NCI-H446 (cell line): ENCODE data around the gene CLK4.

Source experiments
- DNase-seq, 2 experiments: peaks; one replicate each; lab custom pipeline; 2025; lab: John Stamatoyannopoulos, UW

CLK4 gene

DNA sequence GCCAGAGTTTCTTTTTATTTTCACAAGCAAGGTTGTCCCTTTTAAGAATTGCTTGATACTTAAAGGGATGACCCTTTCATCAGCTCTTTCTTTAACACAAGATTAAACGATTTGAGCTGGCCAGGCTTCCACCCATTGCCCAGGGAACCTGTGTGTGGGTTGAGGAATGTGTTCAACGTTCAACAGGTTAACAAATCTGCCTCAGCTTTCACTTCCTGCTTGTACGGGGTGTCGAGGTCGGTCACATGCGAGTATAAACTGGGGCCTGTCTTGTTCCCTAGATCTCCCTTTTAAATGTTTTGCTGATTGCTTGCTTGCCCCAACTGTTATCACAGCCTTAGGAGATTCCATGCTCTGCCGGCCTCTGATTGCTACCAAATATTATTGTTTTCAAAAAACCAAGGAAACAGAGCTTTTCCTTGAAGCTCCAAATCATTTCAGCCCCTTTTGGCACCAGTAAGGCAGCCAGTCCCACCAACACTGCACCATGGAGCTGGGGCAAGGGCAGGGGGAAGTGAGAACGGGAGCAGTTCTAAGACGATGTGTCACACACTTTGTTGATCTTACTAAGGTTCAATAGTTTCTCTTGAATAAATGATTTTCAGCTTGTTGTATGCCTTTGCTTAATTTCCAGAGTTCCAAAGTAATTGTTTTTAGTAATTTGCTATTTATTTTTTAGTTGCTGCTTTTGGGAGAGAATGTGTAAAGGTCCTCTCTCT is 10.7 kb upstream of the CLK4 start:
- no peak for DNase-seq

DNA sequence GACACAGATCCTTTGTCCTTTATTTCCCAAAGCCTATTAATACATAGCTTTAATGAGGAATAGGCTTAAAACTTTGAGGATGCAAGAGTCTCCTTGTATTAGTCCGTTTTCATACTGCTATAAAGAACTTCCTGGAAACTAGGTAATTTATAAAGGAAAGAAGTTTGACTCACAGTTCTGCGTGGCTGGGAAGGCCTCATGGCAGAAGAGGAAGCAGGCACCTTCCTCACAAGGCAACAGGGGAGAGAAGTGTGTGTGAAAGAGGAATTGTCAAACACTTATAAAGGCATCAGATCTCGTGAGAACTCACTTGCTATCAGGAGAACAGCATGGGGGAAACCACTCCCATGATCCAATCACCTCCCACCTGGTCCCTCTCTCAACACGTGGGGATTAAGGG is 5.4 kb upstream of the CLK4 start:
- no peak for DNase-seq

DNA sequence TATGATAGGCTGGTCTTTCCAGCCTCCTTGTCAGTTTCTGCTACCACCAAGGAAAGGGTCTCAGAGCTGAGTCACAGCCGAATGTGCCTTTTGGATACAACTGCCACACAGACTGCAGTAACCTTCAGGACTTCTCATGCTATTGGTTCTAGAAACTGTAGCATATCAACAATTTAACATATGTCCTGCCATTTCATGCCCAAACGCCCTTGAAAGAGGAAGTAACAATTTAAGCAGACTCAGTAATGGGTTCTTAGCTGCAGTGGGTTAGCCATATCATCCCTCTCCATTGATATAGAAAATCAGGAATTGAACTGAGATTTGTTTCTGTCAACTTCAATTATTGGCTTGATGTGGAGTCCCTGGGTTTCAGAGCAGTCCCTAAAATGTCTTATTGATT is 4.1 kb upstream of the CLK4 start:
- no peak for DNase-seq

DNA sequence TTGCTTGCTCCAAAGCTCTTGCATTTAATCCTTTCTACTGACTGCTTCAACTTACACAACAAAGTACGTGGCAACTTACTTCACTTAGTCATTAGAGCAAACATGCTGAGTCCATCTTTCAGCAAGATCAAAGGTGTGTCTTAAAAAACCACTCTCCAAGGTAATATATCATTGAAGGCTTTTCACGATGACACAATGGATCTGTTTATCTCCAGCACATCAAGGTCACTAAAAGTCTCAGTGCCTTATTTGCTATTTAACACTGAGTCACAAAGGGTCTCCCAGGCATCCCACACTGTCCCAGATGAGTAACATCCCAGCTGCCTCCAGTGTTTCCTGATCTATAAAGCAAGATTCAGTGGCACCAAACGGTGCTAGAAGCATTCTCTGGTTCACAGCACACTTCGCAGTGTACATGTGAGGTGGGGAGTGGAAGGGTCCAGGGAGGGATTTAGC is 3.7 kb upstream of the CLK4 start:
- no peak for DNase-seq

DNA sequence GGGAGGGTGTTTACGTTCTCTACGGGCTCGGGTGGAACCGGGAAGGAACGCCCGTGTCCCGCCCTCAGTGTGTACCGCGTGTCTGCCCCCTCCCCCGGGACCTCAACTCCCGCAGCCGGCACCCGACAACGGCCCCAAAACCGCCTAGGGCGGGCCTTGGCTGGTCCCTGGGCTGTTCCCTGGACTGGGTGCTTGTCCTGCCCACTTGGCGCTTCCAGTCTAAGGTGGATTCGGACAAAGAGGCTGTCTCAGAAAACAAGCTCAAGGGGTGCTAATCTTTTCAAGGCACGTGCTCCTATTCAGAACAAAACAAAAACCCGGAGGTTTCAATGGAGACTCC is 379 bp upstream of the CLK4 start:
- DNase-seq, result no peak

DNA sequence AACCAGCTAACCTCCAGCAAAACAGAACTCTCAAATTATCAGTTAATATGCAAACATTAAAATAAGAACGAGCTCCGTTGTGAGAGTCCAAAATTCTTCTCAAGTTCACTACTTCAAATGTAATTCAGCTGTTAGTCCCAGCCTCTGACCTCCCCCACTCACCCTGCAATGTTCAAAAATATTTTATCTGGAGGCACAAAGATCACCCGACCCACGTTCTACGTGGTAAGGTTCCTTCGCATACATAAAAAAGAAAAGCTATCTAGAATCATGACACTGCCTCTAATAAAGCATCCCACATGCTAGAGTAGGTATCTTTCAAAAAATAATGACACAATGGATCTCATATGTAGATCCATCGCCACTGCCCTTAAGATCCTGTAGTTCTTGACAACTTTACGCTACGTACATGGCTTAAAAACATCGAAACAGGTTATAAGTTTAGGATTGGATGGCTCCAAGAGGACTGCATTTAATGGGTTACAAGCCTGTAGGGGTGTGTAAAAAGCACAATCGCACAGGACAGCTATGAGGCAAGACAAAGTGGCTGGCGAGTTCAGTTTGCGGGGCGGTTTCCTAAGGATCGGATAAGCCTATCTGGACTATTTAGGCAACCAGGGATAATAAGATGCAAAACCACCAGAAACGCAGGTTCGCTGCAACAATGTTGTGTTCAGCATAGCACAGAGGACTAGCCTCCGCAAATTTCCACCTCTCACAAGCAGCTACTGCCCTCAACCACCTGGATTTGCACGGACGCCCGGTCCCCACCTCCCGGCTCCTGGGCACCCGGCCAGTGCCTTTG is 969 bp downstream of the CLK4 start:
- DNase-seq, result no peak

DNA sequence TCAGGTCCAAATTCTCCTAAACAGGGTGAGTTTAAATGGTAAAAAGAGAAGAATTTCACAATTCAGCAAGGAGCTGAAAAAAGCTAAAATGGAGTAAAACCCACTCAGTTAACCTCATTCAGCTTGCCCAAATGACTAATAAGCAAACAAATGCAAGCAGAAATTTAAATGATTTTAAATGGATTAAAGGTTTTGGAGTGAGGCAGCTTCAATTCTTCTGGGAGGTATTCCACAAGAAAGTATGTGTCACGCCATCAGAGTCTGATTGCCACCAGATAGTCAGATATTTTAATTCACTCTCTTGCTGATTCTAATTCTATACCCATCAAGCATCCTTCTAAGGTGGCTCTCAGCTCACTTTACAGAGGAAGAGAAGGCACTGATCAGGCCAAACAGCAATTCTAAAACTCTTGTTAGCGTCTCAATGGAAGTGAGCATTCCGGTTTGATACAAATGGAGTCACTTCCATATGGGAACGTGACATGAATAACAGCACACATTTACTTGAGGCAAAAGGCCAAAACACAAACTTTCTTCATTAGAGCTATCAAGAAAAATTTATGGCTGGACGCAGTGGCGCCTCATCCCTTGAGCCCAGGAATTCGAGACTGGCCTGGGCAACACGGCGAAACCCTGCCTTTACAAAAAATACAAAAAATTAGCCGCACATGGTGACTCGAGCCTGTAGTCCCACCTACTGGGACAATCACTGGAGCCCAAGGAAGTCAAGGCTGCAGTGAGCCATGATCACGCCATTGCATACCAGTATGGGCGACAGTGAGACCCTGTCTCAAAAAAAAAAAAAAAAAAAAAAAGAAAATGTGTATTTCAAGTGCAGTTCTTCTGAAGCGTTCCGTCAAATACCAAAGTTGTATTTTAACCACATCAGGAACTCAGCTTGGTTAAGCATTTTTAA is 2.0 kb downstream of the CLK4 start:
- no peak for DNase-seq

DNA sequence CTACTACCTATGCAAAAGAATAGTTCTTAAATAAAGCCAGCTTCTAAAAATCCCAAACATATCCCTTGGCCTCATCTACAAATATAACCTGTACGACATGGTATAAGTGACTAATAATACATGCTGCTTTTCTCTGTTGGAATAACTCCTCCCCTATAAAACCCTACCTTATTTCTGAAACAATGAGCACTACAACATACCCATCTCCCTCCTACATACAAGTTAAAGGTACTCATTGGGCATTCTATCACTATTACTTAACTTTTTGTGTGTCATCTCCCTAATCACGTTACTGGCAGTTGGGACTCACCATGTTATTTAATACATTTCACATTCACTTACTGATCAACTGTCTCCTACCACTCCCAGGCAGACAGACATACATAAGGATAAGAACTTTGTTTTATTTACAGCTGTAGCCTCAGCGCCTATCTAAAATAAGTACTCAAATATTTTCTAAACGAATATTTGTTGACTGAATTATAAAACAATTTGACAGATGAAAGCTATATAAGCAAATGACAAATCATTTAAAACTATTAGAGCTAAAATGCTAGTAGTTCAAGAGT is 4.1 kb downstream of the CLK4 start:
- DNase-seq, result no peak

DNA sequence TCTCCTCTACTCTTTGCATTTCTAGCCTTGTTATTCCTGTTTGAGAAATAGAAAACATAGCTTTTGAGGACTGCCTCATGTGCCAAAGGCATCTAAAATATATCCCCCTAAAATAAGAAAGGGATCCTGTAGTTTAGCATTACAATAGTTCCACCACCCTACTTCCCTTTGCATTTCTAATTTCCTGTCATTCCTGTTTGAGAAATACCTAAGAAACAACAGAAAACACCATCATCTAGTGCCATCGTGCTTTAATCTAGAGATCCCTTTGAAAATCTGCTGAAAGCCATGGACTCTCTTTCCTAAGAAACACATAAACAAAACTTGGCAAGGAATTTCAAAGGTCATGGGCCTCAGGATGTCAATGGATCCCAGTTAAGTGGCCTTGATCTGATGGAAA is 7.5 kb downstream of the CLK4 start:
- no peak for DNase-seq

DNA sequence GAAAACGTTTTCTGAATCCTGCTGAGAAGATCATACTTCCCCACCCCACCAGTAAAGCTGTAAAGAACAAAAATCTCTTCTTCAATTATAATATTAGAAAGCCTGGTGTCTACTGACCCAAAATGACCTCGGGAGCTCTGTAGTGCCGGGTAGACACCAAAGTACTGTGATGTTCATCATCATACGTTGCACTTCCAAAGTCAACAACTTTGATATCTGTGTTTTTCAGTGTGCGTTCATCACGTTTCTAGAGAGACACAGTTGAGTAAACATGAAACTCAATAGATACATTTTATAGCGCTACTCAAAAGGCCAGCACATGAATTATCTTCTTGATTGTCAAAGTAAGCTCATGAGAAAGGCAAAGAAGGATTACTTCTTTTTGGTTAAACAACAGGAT is 14.6 kb downstream of the CLK4 start:
- DNase-seq, result no peak

DNA sequence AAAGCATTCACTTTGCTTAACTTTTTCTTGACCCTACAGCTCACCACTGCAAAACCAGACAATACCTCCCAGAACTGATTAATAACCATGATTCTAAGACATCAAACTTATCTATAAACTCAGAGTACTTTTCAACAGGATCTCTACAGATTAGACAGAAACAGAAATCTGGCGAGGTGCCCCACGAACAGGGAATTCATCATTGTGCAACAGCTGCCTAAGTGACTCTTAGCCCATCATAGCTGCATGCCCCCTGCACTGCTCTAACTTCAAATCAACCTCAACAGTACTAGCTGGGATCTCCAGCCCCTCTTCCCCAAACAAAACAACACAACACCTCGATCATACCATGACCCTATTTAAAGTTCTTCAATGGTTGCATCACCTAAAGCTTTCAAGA is 20.6 kb downstream of the CLK4 start:
- DNase-seq, result no peak

DNA sequence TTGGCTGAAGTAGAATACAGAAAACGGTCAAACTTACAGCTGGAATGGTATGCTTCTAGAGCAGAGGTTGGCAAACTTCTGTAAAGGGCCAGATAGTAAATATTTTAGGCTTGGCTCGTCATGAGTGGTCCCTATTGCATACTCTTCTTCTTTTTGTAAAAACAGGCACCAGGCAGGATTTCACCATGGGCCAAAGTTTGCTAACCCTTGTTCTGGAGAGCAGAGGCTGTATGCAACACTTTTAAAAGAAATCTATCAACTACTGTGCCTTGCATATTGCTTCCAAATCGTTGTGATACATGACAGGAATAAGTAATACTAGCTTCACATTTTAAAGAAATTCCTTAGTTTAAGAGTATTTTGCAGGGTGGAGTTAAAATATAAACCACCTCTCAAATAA is 21.1 kb downstream of the CLK4 start:
- no peak for DNase-seq

DNA sequence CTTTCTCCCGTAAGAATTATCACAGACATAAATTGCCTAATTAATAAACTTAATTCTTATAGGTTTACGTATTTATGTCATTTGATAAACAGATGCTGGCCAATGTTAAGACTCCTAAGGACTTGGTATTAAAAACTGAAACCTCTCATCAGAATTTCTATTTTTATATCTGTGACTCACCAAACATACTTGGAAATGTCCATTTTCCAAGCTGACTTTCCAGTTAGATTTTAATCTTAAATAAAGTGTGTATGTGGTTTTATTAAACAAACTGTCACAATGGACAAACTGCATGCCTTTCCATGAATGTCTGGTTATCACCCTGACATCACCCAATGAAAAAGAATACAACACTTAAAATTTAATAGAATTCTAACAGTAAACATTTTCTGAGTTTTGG is 24.1 kb downstream of the CLK4 start:
- no peak for DNase-seq

DNA sequence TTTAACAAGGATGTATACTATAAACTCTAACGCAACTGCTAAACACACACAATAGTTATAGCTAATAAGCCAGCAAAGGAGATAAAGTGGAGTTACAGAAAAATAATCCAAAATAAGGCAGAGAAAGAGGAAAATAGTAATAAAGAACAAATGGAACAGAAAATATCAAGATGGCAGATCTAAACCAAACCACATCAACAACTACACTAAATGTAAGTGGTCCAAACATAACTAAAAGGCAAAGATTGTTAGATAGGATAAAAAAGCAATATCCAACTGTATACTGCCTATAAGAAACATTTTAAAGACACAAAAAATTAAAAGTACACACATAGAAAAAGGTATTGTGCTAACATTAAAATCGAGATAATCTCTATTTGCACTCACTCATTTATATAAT is 31.1 kb downstream of the CLK4 start:
- DNase-seq, result no peak

DNA sequence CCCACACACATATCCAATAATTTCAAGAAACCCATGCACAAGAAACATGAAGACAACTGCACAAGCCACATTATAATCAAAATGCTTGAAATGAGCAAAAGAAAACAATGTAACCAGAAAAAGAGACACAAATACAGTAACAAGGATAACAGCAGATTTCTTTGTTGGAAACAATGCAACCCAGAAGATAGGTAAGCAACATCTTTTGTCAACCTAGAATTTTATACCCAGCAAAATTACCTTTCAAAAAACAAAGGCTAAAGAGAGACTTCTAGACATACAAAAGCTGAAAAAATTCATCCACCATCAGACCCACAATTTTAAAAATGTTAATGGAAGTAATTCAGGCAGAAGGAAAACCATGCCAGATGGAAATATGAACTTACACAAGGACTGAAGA is 31.7 kb downstream of the CLK4 start:
- no peak for DNase-seq

DNA sequence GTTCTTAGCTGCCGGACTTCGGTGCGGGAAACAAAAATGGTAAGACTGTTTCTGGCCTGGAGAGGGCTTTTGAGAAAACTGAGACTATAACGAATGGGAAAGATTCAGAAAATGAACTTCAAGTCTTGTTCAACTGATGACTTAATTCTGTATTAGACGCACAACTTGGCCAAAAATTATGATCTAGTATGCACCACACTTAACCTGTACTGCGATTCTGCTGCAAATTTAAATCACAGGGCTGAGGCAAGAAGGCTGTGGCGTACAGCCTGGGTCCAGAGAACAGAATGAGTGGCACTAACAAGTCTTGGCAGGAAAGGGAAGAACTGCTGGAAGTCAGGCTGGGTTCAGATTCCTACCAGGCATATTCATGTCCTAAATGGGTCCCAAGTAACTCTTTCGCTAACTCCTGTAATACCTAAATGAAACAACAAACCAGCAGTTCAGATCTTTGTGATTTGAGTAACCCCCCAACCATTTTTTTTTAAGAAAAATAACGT is 35.9 kb downstream of the CLK4 start:
- DNase-seq, result no peak

DNA sequence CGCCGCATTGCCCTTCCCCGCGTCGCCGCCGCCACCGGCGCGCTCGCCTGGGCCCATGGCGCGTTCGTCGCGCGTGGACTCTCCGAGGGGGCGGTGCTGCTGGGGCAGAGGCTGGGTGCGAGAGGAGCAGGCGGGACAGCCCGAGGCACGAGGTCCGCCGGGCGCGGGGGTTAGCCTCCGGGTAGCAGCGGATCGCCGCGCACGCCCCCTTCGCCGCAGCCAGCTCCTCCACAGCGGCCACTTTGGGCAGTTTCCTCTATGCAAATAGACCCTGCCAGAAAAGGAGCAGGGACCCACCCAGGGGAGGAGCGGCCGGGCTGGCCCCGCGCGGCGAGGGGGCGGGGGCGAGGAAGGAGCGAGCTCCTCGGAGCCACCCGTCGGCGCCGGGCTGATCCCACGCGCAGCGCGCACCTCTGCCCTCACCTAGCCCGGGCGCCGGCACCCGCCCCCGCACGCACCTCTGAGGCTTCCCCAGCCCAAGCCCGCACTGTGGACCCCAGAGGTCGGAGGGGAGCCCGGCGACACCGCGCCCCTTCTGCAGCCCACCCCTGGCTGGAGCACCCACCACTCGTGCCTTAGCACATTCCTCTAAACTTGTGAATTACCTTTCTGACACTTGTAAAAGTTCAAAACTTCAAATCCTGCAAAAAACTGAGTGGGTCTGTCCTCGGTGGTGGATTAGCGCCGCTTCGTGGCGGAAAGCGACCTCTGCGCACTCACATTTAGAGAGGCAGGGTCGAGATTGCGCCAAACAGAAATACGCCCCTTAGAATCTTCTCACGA is 36.5 kb downstream of the CLK4 start, which contains the start of gene COL23A1:
Gene COL23A1, minus strand, starts transcription at position 253 of the 783 bp plus-strand sequence.
- DNase-seq, result peak in 1 of 2 experiments; percentile 1

DNA sequence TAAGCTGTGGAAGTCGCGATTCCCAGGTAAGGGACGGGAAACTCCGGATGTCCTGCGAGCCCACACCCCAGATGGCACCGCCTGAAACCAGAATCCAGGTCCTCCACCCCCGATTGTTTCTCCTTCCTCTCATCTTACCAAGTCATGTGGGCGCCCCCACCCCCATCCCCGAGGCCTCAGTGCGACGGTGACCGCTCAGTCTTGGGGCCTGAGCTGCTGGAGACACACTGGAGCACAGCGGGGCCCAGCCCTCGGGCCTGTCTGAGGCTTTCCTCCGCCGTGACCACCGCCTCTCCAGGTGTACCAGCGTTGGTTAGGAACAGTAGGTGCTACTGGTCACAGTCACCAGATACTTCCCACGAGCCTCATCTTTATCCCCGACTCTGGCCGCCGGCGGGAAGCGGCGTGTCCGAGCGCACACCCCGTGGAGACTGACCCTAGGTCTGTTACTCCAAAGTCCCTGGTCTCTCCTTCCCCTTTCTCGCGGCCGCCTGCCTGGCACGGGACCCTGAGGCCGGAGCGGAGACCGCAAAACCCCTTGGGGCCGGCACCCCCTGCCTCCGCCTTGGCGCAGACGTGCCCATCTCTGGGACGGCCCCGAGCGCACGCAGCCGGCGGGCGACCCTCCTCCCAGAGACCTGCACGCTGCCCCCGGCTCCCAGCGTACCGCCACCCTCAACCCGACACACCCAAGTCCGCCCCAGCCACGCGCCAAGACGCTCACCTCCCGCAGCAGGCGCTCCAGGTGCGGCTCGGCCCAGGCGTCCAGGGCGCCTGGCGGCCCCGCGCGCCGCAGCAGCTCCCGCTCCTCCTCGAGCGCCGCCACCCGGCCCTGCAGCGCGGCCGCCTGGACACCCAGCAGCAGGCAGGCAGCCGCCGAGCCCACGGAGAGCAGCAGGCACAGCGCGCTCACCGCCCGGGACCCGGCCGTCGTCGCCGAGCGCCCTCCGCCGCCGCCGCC is 37.4 kb downstream of the CLK4 start:
- no peak for DNase-seq

DNA sequence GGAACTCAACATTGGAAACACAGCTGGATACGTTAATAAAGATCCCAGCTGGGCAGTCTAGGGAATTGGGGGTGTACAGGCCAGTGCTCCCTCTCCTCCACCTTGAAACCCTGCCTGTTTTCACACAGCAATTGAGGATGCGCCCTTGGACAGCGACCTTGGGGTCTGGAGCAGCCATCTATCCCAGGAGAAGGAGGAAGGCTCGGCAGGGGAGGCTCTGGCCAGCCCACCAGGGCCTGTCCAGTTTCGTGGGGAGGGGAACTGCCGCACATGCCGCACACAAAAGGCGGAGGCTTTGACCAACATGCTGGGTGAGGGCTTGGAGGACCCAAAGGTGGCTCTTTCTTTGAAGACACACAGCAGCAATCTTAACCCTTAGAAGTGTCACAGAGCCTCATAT is 38.1 kb downstream of the CLK4 start:
- no peak for DNase-seq
